HL-60/S4 (cell line): ENCODE data around the gene DACH1.

ENCODE experiments used
- in situ Hi-C: fragments of 300-500 bp; cut with MboI; formaldehyde crosslinking; loops from 2 replicates; pipeline ENCODE4 v1.14.3; 2022; ENCODE audit warnings: low sequenced_read_pairs

Gene DACH1

GRCh38 chr13:71632721-71633120 lies 234.3 kb downstream of the DACH1 start:
- in situ Hi-C loops: no loop called here

- in situ Hi-C loops: no loop called here
These were observed 234.8 kb downstream of the DACH1 start for GRCh38 chr13:71632206-71632605.

DNA sequence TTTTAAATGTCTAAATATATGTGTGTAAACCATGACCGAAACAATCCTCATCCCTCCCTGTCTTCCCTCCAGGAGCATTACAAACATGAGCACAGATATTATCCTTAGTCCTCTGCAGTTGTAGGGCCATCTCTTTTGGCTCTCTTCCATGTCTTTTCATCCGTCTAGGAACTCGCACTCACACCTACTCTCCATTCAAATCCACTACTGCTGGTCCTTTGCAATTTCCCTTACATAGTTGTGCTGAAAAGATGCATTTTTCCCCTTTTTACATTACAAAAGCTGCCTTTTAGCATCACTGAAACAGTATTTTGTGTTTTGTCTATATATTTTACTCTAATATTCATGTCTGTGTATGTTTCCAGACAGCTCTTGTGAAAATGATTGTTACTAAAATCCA lies 237.8 kb downstream of the DACH1 start:
- in situ Hi-C loops: no loop called here

DNA sequence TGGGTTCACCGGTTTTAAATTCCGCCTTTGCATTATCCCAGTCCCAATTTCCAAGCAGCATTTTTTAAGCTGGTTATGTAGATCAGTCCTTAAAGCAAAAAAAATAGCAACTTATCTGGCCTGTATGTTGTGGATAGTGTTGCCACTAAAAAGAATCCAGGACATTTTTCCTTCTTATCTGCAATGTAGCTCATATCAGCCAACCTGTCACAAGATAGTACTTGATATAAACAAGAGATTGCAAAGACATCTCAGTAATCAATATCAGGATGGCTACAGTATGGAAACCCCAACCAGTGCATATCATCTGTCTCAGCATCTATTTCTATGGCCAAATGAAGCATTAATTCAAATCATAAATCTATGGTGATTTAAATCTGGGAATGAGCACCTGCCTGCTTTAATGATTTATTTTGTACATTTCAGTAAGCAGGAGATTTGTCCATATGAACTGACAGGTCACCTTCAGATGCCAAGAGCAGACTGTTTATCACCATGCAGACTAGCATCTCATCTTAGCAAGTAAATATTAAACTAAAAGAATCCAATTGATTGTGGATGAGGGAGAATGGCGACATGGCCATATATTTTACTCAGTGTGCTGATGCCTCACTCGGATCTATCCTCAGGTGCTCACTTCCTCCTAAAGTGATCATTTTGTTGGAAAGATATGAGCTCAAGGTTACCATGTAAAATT lies 240.4 kb downstream of the DACH1 start:
- in situ Hi-C loops: no loop called here

DNA sequence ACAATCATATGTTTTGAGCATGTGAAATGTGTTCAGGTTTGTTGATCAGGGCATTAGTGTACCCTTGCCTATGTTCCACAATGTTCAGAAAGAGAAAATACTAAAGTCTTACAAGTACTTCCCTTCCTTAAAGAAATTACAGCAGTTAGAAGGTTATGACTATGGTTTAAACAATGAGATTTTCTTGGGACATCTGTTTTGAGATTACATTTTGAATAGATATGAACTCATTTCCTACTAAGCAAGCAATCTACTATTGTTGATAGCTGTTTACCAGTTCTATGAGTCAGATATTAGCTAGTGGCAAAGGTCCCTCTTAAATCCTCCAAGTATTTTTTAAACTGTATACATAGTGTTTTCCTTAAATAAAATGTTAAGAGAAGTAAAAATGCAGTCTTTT lies 241.3 kb downstream of the DACH1 start:
- in situ Hi-C loops: no loop called here

- in situ Hi-C loops: no loop called here
These were observed 242.1 kb downstream of the DACH1 start for GRCh38 chr13:71624653-71625600.

GRCh38 chr13:71621174-71622124 lies 245.6 kb downstream of the DACH1 start:
- in situ Hi-C loops: no loop called here

- in situ Hi-C loops: no loop called here
These were observed 247.9 kb downstream of the DACH1 start for GRCh38 chr13:71619096-71619495.

DNA sequence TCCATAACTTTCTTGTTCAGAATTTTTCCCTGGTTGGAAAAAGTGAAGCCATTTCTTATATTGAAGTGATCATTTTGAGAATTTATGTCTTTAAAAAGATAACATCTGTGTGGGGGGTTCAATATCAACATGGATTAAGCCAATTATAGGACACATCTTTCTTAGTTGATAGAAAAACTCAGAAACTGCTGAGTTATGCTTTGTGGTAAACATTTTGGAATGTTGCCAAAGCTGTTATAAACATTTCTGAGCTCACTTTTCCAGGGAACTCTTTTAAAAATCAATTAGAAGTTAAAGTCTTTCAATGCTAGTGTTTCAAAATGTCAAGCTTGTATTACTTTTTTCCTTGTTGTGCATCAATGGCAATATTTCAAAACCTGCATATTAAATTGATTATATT lies 248.8 kb downstream of the DACH1 start:
- in situ Hi-C loops: no loop called here

DNA sequence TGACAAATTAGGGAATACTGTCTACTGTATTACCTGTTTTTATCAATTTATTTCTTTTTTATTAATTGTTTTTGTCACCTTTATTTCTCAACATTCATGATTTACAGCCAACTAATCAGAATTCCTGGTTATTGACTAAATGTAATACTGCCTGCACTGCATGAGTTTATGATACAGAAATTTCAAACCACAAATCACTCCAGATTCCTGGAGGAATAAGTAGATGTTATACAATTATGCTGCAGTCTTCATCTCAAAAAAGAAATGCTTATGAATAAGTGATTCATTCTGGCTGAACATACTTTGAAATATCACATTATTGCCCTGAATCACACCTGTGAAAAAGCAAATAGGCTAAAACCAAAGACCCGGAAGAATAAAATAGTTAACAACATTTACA lies 249.7 kb downstream of the DACH1 start:
- in situ Hi-C loops: no loop called here

- in situ Hi-C loops: no loop called here
These were observed 253.8 kb downstream of the DACH1 start for GRCh38 chr13:71613066-71613745.

GRCh38 chr13:71611292-71611691 lies 255.7 kb downstream of the DACH1 start:
- in situ Hi-C loops: no loop called here

DNA sequence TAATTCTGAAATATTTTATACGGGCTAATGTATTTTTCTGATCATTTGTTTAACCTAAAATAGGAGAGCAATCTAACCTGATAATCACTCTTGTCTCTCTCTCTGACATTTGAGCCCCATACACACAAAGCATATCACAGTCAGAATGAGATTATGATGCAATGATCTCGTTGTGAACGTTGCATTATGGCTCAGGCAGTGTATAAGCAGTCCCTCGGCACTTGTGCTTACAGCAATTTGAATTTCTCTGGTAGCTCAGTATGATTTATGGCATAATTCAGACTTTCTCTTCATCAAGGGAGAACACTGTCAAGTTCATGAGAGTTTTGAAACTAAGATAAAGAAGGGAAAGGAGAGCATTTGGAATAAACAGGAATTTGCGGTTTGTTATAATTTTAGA lies 256.1 kb downstream of the DACH1 start:
- in situ Hi-C loops: no loop called here

- in situ Hi-C loops: no loop called here
These were observed 257.7 kb downstream of the DACH1 start for GRCh38 chr13:71609271-71609670.

GRCh38 chr13:71607575-71607974 lies 259.4 kb downstream of the DACH1 start:
- in situ Hi-C loops: no loop called here

- in situ Hi-C loops: no loop called here
These were observed 260.2 kb downstream of the DACH1 start for GRCh38 chr13:71606818-71607217.

GRCh38 chr13:71605744-71606143 lies 261.3 kb downstream of the DACH1 start:
- in situ Hi-C loops: no loop called here

GRCh38 chr13:71603255-71603654 lies 263.7 kb downstream of the DACH1 start:
- in situ Hi-C loops: no loop called here

GRCh38 chr13:71602344-71602743 lies 264.7 kb downstream of the DACH1 start:
- in situ Hi-C loops: no loop called here

GRCh38 chr13:71597150-71597549 lies 269.9 kb downstream of the DACH1 start:
- in situ Hi-C loops: no loop called here
